ENCODE data around the gene PTPRJ. TPM values are rescaled to one million over a fixed set of nuclear protein-coding genes. Genes with fewer than 3 reads are reported as not detected.

PTPRJ gene
- total and polyA plus RNA-seq, 2 of the 13 experiments (the other 11 are each of a cell fraction or from before 2014, with no cell fraction given), result 1.0 to 1.2 TPM

- H3K27ac ChIP-seq (ENCODE audit: extremely low read length, insufficient read depth, low read length), result no peak overlapping the region
- ATAC-seq (no peak), FAIRE-seq (no peak), DNase-seq (ENCODE audit: low spot score) (no peak)
- no peaks in the 10 kb centered on the region for H3K9me3 ChIP-seq (ENCODE audit: low read length)
- H2AFZ ChIP-seq (ENCODE audit: low read length), result no peak overlapping the region
- CTCF ChIA-PET (ENCODE audit: low intra/inter-chr PET ratio, low total read pairs), result no interaction called here
- TF ChIP-seq ASH2L (IDR thresholded peaks at IDR 0.05; ENCODE audit: insufficient read length, low read depth, low read length) (no peak), REXO4 (CRISPR knock-in tag; IDR thresholded peaks at IDR 0.05; ENCODE audit: borderline replicate concordance) (no peak), ZNF567 (CRISPR knock-in tag; IDR thresholded peaks at IDR 0.05; ENCODE audit: borderline replicate concordance) (no peak), ZBTB10 (CRISPR knock-in tag; IDR thresholded peaks at IDR 0.05; ENCODE audit: borderline replicate concordance) (no peak), SMAD3 (CRISPR knock-in tag; IDR thresholded peaks at IDR 0.05) (no peak), ZBTB1 (CRISPR knock-in tag; IDR thresholded peaks at IDR 0.05; ENCODE audit: borderline replicate concordance) (no peak), ZNF501 (CRISPR knock-in tag; IDR thresholded peaks at IDR 0.05) (no peak), THAP11 (CRISPR knock-in tag; IDR thresholded peaks at IDR 0.05) (no peak), HOXA5 (CRISPR knock-in tag; IDR thresholded peaks at IDR 0.05) (no peak)
- TF ChIP-seq, protein P1, sequence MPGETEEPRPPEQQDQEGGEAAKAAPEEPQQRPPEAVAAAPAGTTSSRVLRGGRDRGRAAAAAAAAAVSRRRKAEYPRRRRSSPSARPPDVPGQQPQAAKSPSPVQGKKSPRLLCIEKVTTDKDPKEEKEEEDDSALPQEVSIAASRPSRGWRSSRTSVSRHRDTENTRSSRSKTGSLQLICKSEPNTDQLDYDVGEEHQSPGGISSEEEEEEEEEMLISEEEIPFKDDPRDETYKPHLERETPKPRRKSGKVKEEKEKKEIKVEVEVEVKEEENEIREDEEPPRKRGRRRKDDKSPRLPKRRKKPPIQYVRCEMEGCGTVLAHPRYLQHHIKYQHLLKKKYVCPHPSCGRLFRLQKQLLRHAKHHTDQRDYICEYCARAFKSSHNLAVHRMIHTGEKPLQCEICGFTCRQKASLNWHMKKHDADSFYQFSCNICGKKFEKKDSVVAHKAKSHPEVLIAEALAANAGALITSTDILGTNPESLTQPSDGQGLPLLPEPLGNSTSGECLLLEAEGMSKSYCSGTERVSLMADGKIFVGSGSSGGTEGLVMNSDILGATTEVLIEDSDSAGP (CRISPR knock-in tag; IDR thresholded peaks at IDR 0.05; ENCODE audit: borderline replicate concordance), result no peak
- POLR2A ChIA-PET, result no interaction called here
- H4K20me1 ChIP-seq (ENCODE audit: insufficient read depth, low read length), result no peaks in the 10 kb centered on the region
- no TSS peak for BruUV-seq (replicated peaks)
- no peaks in the 10 kb centered on the region for H3K79me2 ChIP-seq (ENCODE audit: insufficient read depth, low read length)
- WGBS (ENCODE audit: low lambda C conversion rate), result 92% methylated on average over 6 of the region's 6 CpGs
- H3K4me1 ChIP-seq (ENCODE audit: insufficient read depth, low read length), result no peaks in the 10 kb centered on the region
- no peaks in the 10 kb centered on the region for H3K27me3 ChIP-seq (ENCODE audit: control insufficient read depth in 1 of 2, insufficient read depth in 2 of 2, low read length in 2 of 2)
- intact Hi-C loops (cut with micrococcal nuclease; ENCODE audit: unreplicated experiment), result no loop called here
- no peak overlapping the region for H3K4me2 ChIP-seq (ENCODE audit: low read depth, low read length)
- no peak overlapping the region for H3K9ac ChIP-seq (ENCODE audit: insufficient read depth, low read depth, low read length)
- H3K36me3 ChIP-seq (replicated peaks in 1 of 2; ENCODE audit: control insufficient read depth in 1 of 2, insufficient read depth in 2 of 2, low read length in 2 of 2), result no peaks in the 10 kb centered on the region
- no peak overlapping the region for H3K4me3 ChIP-seq (replicated peaks in 1 of 3; ENCODE audit: insufficient read depth in 1 of 3, low read depth in 2 of 3, low read length in 3 of 3)
- in situ Hi-C loops (cut with HindIII; ENCODE audit: extremely low pct_ligation_motif_present, low pct_unique_long_range_greater_than_20kb), result no loop called here
Measured at GRCh38 chr11:48125866-48126265, 145.5 kb downstream of the PTPRJ start.
